Measurements from ENCODE around the gene SH3PXD2A.

Gene SH3PXD2A

DNA sequence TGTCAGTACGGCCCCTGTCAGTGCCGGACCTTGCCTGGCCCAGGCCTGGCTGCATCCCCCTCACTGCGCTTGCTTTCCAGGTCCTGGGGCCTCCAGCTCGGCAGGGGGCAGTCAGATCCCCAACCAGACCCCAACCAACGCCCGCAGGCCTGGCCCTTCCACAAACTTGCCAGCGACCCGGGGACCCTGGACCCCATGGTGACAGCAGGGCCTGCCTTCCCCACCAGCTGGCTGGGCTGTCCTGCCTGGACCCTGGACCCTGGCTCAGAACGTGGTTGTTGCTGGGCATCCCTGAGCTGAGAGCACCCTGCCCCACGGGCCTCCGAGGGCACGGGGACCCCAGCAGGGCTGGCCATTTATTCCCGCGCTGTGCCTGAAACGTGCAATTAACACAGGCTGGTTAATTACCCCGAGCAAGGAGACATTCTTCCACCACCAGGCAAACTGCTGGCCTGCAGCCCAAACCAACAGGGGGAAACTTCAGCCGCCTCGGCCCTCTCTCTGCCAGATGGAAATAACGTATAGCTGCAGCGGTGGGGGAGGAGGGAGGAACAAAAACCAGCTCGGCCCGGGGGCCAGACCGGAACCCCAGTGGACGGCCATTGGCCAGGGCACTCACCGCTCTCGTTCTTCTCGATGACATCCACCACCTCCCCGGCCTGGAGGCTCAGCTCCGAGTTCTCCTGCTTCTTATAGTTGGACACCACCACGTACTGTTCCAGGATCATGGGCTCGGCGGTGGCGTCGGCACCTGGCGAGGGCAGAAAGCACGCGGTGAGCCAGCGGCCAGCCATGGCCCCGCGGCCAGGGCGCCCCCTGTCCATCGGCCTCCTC lies 194.8 kb downstream of the SH3PXD2A start:
- DNase-seq = peak; percentile 21

DNA sequence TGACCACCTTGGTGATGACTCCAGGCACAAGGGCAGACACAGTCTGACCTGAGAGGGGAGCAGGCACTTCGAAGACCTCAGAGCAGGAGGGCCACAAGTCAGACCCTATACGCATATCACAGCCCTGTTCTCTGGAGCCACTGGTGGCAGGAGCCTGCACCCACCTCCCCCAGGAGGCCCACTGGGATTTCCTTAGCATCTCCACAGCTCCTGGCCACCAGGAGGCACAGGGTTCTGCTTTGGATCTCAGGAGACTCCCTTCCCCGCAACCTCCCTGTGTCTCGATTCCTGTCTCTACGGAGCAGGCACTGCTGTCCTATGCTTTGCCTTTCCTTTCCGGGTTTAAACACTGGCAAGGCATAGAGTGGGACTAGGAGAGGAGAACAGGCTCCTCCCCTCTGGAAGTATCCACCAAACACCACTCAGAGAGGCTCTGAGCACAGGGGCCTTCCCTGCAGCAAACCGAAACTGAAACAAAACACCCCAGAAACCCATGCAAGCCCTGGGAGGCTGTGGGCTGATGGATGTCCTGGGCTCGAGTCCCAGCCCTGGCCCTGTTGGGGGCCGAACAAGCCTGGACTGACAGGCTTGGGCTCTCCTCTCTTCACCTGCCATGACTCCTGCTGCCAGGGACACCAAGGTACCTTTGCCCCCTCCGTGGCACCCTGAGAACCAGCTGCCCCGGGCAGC lies 195.6 kb downstream of the SH3PXD2A start:
- peak; percentile 74 for DNase-seq

DNA sequence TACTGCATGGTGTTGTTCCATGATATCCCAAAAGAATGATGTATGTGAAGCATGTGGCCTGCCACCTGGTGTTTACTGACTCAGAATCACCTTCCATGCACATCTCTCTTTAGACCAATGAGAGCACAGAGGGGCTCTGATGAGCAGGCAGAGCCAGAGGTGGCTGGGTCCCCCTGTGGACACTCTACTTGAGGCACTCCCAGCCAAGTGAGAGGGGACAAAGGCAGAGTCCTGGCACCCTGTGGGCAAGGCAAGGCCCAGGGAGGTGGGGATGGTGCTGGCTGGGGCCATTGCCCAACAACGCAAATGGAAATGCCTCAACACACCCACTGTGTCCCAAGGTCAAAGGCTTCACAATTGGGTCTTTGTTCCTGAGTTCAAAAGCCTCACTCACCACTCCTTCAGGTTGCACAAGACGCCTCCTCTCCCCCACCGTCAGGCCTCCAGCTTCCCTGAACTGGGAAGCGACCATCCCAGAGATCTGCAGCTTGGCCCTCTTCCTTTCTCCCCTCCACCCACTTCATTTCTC lies 197.3 kb downstream of the SH3PXD2A start:
- no peak for DNase-seq

DNA sequence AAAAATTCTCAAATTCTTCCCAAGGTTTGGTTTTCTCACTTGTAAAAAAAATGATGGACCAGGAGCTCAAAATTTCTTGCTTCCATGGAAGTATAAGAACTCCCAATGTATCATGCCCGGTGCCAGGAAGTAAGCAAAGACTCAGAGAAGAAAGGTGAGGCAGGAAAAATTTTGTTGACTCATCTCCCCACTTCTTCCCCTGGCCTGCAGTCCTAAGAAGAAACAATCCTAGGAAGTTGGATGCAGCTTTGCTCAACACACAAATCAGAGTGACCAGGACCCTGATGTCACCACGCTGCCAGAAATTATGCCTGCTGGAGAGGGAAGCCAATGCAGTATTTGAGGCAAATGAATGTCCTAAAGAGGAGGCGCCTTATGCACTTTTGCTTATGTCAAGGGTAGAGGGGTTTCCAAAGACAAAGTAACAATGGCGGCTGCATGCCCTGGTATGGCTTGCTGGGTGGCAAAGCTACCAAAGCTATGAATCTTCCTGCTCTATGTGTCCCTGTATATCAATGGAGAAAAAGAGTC lies 198.2 kb downstream of the SH3PXD2A start:
- no peak for DNase-seq

DNA sequence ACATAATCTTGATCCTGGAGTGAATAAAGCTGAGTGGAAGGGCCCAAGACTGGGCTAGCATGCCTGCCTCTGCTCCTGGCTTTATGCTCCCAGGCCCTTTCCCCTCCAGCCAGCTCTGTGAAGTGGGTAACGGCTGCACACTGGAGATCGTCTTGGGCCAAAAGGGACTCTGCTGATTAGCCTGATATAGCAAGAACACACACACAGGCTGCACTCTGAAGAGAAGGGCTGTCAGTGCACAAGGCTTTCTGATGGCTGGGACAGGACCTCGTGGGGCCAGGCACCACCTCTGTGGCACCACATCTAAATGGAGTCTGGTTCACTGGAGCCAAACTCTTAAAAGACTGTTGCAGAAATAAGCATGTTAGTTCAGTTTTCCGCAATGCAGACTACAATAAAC lies 200.5 kb downstream of the SH3PXD2A start:
- no peak for DNase-seq

DNA sequence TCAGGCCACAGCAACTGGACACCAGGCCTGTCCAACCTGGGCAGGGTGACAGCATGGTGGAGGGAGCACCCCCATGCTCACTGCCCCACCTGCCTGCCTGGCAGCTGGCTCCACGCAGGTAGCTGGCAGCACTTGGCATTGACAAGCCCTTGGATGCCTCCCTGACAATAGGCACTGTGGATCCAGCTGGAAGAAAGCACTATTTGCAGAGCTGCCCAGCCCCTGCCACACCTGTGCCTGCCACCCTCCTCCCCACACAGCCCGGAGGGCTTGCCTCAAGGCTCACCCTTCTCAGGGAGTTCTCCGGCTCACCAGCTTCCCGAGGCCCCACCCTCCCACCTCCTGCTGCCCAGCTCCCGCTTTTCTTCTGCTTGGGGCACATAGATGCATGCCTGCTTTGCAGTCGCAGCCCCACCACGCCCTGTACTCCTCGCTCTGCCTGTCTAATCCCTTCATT lies 201.8 kb downstream of the SH3PXD2A start:
- DNase-seq = no peak

DNA sequence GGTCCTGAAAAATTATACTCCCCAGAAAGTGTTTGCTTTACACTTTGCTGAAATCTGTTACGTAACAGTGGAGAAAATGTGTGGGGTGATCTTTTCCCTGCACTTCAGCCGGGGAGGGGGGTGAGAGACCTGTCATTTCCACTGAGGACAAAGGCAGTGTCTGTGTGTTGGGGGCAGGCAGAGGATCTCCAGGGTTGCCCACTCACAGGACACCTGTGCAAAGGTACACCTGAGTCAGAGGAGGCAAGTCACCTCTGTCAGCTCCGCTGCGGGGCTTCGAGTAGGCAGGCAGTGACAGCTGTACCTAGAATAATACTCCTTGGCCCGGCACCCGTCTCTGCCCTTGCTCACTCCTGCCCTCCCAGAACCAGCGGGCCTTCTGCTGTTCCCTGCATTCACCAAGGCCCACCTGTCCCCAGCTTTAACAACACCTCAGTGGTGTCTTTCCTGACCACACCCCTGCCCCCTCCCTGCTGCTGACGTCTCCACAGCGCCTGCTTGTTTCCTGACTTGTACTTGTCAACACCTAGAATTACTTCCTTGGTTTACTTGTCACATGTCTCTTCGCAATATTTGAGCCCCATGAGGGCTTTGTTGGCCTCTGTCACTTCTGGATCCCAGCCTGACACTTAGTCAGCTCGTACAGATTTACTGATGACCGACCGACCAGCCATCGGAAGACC lies 202.6 kb downstream of the SH3PXD2A start:
- DNase-seq = no peak

DNA sequence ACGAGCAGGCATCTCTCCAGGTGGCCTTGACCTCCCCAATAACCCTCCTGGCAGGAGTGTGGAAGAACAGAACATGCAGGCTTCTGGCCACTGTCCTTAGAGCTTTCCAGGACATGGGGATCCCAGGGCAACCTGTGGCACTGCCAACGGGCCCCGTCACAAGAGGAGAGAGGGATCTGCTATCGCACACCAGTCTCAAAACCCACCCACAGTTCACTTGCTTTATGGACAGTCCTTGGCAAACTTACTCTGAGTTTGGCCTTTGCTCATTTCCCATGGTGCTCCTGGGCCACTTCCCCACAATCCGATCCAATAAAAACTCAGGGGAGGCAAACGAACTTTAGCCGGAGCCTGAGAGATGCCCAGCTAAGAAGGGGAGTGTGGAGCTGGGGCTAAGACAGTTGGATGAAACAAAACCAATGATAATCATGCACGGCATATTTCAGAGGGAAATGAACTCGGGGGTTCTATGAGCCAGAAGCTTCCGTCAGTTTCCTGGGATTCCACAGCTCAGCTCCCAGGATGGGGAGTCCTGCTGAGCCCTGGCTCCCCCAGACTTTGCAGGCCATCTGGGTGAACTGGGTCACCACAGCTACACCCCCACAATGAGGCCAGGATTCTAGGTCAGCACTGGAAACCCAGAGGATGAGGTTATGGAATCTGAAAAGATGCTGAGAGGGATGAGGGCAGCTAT lies 203.4 kb downstream of the SH3PXD2A start:
- no peak for DNase-seq

DNA sequence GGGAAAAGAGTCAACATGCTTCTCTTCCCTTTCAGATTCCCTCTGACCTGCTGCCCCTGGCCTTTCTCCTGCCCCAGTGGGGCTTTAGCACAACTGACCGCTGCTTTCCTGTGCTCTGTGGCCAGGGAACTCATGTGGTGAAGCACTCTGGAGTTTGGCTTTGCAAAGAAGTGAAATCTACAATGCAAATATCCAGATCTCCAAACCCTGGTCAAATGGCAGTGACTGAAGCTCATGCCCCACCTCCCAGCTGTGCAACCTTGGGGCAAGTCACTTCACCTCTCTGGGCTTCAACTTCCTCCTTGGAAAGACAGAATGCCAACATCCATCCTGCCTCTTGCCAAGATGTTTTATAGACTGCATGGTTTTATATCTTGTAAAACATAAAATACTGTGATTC lies 204.0 kb downstream of the SH3PXD2A start:
- no peak for DNase-seq

DNA sequence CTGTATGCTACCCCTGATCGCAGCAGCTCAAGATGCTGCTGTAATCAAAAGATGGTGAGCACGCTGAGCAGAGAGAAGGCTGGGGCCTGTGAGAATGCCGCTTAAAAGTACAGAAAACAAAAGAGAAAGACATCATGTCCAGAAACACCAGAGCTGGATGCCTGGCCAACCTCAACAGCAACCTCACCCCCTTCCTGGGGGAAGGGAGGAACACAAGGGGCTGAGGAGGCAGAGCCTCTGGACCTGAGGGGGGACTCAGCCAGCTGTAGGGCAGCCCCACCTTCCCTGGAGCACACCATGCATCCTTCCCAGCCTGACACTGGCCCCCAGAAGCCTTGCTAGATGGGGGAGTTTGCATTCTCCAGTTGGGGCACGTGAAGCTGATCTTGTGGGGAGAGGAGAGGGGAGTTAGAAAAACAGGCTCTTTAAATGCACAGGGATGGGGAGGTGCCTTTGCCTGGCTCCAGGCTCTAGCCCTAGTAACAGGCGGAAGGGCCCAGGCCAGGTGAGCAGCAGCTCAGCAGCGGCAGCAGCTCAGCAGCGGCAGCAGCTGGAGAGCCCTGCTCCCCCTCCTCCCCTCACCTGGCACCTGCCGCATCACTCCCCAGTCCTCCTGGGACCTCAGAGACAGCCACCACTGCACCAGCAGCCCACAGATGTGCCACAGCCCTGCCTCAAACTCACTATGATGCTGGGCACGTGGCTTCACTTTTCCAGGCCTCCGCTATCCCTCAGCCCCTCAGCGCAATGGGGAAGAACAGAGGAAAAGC lies 205.5 kb downstream of the SH3PXD2A start:
- DNase-seq = no peak

DNA sequence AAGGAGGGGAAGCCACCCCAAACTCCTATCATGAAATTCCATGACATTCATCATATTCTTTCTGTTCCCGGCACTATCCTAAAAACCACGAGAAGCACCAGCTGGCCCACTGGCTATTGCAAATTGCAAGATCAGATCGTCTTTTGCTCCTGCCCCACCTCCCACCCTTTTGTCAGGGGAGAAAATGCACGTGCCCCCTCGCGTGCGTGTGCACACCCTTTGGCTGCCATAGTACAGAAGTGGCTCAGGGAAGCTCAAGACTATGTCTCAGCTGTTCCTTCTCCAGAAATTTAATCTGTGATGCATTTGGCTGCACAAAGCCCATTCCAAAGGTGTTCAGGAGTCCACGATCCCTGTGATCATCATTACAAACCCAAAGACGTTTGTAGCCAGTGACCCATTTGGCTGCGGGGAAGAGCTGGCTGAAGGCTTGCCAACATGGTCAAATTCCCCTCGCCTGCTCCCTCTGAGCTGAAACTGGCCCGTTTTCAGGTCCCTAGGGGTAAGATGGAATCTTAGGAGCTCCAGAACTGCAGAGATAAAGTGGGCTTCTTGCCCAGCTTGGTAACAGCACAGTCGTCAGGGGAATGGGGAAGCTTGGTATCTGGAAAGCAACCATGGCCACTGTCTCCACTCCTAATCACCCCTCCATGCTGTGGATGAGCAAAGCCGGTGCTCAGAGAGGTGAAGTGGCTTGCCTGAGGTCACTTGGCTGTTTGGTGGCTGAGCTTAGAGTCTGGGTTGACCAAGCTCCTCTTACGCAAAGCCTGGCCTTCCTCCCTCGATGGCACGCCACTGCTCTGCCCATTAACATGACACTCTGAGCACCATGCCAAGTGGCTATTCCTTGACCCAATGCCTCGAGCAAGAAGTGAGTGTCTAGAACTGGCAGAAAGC lies 206.5 kb downstream of the SH3PXD2A start:
- DNase-seq = no peak

DNA sequence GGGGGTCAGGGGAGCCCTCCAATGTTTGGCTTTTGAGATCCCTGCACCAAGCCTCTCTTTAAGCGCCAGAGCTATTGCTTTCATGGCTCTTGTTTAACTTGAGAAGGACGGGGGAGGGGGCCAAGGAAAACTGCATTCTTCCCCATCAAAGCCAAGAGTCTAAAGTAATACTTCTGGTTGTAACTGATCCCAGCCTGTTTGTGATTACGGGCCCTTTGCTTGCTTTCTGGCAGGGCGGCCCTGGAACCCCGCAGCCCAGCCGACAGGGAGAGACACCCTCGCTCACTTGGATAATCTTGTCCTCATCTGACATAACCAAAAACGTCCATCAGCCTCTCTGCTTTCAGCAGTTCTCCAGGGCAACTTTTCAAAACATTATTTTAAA lies 207.1 kb downstream of the SH3PXD2A start:
- DNase-seq = no peak

DNA sequence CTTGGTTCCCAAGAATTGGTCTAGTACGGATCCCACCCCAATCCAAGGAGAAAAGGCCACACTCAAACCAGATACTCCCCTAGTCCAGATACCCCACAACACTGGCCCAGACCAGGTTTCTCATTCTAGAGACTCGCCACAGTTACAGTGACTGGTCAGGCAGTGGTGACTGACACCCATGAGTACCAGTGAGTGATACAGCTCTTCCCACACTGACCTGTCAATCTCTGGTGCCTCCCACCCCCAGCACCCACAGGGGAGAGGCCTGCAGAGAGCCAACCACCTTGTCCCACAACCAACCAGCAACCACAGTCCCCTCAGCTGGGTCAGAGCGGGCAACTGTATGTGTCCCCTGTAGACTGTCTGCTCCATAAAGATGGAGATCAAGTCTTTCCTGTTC lies 209.1 kb downstream of the SH3PXD2A start:
- no peak for DNase-seq

DNA sequence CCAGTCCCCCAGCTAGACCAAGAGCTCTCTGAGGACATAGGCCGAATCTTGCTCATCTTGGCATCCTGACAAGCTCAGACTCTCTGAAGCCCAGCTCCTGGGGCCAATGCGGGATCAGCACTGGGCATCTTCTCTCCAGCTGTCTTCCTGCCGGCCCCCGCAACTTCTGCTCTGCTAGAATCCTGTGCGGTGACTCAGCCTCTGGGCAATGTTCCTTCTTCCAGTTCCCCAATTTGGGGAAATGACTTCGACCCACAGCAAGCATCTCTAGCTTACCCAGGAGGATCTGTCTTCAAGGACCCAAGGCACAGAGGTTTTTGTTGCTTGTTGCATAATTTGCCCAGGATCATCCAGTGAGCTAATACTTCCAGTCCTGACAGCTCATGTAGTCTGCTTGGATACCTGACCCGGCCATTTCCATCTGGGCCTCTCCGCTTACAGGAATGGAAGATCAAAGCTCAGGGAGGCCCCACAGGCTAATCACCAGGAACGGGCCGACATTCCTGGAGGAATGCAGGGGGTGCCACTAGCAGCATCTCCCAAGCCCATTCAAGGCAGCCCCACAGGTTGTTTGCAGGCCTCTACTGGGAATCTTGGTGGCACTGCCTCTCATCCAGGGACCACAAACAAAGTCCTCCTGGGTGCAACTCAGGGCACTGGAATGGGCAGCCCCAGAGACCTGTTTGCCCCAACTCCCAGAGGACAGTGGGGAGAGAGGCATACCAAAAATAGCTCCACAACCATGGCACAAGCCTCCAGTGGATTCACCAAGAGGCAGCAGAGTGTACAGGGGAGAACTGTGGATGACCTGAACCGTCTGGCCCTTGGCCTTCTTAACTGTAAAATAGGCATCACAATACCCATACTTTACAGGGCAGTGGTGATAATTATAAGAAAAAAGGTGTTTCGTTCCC lies 210.0 kb downstream of the SH3PXD2A start:
- peak; percentile 89 for DNase-seq

DNA sequence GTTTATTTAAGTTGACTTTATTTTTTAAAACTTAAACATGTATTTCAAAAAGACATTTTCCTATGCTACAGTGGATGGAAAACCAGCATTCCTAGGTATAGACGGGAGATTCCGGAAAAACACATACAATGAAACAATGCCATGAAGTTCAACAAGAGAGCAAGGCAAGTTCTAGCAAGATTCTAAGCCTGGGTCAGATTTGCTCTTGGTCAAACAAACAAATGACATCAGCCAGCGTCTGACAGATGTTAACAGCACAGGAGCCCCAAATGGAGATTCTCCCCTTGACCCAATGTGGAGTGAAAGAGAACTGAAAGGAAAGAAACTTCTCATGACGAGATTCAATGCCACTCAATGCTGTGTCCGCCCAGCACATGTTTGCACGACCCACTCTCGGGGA lies 212.0 kb downstream of the SH3PXD2A start:
- DNase-seq = no peak

DNA sequence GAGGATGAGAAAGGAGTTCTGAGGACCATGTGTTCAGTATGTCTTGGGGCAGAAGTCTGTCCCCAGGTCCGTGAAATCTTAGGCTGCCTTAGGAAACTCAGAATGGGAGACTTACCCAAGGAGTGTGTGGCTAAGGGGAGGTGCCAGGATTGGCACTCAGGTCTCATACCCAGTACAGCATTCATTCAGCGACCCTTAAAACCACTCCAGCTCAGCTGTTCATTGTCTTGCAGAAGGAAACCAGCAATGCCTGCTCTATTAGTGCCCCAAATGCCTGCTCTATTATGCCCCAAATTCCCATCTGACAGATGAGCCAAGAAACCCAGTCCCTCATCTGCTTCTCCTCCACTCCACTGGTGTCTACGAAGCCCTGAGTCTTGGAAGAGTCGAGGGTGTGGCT lies 214.1 kb downstream of the SH3PXD2A start:
- DNase-seq = no peak

DNA sequence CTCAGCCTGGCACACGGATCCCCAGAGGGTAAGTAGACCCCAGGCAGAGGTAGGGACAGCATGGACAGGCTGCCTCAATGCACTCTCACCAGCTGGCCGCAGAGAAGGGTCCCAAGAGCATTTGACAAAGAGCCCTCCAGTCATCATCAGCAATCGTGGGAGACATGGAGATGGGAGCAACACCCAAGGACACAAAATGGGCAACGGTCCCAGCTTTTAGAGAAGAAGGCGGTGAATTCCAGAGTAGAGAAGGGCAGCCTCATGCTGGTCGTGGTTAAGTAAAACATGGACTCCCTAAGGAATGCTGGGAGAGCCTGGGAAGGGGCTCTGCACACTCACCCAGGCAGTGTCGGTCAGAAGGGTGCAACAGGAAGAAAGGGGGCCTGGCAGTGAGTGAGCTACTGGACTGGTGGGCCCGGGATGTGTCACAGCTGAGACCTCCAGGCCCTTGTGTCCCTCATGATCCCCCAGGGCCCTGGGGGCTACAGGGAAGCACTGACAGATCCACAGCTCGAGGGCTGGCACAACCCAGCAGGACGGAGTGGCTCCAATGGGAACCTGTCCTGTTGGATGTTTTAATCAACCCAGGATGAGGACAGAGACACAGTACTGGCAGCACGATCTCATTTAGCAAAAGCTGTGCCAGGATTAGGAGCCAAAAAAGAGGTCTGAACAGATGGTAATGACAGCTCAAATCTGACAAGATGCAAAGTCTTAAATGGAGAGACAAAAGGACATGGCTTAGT lies 214.8 kb downstream of the SH3PXD2A start:
- no peak for DNase-seq

DNA sequence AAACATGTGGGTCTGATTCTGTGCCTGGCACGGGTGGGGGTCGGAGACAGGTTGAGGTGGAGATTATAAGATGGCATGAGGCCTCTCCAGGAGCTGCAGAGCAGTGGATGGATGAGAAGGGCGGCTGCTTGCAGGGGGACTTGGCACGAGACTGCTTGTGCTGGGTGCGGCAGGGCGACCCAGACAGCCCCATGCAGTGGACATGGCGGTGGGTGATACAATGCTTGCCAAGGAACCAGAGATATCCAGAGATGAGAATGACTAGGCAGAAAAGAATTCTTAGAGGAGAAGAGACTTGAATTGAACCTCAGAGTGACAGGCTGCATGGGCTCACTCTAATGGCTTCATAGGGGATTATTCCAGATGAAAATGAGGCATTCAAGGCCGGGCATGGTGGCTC lies 216.4 kb downstream of the SH3PXD2A start:
- no peak for DNase-seq

All from T1000 (cell line).